ENCODE data around the gene GLI3.

GRCh38 chr7:42192851-42193461 lies 44.1 kb downstream of the GLI3 start:
- TF ChIP-seq CTCF (conservative IDR thresholded peaks at IDR 0.05 in 1 of 2, IDR thresholded peaks at IDR 0.05 in 1 of 2; ENCODE audit: extremely low read depth in 1 of 2, insufficient read depth in 1 of 2, low read depth in 1 of 2, low read length in 2 of 2) (no peak), EZH2 (IDR thresholded peaks at IDR 0.05; ENCODE audit: borderline replicate concordance, low read length) (no peak)
